Dermis microvascular lymphatic vessel endothelial cell (primary cell): ENCODE measurements around the gene SPATA24. TPM values are rescaled to one million over a fixed set of nuclear protein-coding genes. Genes with fewer than 3 reads are reported as not detected.
"Not testable (repeated sequence)": the region's sequence is repeated elsewhere in the genome, so short reads cannot be mapped to it uniquely, and the experiment has no call there.

Source experiments
- DNase-seq, 2 donors: peaks; one replicate each; pipeline versions ENCODE4 v3.0.0 to v3.0.0-alpha.2; 2010; ENCODE audit warnings: low read depth in 2 of 2
- total RNA-seq: library from RNA; depleted of rRNA; stranded (reverse); fragments of >200 nt; gene quantifications from 2 replicates; pipeline ENCODE4 v1.2.1, GENCODE V29; 2014

SPATA24 gene, protein sequence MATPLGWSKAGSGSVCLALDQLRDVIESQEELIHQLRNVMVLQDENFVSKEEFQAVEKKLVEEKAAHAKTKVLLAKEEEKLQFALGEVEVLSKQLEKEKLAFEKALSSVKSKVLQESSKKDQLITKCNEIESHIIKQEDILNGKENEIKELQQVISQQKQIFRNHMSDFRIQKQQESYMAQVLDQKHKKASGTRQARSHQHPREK
- total RNA-seq = 6.6 and 8.1 TPM in 2 replicates

DNA sequence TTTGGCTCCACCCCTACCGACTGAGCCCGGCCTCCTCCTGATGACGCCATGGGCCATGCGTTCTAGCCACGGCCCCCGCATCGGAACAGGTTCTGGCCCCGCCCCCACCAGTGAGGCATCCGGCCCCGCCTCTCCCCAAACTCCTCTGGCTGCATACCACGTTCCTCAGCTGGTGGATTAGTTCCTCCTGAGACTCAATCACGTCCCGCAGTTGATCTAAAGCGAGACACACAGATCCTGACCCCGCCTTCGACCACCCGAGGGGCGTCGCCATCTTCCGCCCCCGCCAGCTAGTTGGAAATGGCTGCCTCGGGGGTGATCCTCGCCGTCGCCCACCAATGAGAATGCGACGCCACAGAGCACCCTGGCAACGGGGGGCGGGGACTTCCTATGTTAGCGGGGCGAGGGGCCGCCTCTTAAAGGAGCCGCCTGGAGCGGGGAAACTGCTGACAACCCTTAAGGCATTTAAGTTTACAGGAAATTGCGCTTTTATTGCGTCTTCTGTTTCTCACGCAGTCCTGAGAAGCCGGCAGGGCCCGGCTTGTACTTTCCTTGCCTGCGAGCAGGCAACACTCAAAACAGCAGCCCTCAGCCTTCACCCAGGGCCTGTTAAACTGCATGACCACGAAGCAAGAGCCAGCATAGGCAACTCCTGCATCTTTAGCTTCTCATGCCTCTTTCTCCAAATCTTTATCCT is at the start of gene SPATA24:
TSS of gene SPATA24 (minus strand) at position 303 of the 697 bp plus-strand sequence. CDS start at position 274, 29 bp downstream.
- peak; percentile 79 to 97 for DNase-seq

DNA sequence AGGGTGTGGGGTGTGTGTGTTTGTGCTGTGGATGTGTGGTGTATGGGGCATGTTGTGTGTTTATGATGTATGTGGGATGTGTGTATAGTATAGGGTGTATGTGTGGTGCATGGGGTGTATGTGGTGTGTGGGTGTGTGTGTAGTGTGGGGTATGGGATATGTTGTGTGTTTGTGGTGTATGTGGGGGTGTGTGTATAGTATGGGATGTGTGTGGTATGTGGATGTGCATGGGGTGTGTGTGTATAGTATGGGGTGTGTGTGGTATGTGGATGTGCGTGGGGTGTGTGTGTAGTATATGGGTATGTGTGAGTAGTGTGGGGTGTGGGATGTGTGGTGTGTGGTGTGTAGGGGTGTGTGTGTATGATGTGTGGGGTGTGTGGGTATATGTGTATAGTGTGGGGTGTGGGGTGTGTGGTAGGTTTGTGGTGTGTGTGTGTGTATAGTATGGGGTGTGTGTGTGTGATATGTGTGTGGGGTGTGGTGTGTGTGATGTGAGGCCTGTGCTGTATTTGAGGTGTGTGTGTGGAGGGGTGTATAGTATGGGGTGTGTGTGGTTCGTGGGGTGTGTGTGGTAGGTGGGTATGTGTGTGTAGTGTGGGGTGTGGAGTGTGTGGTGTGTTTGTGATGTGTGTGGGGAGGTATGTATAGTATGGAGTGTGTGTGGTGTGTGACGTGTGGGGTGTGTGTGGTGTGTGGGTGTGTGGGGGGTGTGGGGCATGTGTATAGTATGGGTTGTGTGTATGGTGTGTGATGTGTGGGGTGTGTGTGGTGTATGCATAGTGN is 48.2 kb upstream of the SPATA24 start:
- no peak for DNase-seq

DNA sequence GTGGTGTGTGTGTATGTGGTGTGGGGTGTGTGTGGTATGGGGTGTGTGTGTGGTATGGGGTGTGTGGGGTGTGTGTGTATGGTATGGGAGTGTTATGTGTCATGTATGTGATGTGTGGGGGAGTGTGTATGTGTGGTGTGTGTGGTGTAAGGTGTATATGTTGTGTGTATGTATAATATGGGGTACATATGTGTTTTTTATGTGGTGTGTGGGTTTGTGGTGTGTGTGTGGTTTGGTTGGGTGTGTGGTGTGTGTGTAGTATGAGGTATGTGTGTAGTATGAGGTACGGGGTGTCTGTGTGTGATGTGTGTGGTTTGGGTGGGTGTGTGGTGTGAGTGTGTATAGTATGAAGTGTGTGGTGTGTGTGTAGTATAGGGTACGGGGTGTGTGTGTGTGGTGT is 47.3 kb upstream of the SPATA24 start:
- no peak for DNase-seq

DNA sequence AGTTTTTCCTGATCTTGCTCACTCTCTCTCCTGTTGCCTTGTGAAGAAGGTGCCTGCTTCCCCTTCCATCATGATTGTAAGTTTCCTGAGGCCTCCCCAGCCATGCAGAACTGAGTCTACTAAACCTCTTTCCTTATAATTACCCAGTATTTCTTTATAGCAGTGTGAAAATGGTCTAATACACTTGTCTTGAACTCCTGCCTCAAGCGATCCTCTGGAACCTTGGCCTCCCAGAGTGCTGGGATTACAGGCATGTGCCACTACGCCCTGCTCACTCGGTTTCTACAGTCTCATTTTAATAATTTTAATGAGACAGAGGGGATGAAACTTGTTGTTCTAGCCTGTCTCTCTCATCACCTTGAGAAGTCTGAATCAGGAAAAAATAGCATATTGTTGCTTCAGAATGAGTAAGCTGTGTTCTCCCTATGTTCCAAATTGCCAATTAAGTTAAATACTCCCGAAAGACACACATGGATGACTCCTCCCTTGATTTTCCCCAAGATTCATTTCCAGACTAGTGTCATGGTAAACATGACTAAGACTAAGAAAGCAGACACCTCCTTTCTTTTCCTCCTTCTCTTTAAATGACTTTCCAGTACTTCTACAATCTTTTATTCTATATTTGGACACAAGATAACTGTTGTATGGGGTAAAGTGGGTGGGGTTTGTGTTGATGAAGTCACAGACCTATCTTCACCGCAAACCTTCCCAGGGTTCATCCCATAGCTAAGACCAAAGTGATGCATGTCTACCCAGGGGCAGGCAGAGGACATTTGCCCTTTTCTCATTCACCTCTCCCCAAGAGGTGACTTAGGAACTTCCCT is 43.3 kb upstream of the SPATA24 start:
- DNase-seq = no peak

DNA sequence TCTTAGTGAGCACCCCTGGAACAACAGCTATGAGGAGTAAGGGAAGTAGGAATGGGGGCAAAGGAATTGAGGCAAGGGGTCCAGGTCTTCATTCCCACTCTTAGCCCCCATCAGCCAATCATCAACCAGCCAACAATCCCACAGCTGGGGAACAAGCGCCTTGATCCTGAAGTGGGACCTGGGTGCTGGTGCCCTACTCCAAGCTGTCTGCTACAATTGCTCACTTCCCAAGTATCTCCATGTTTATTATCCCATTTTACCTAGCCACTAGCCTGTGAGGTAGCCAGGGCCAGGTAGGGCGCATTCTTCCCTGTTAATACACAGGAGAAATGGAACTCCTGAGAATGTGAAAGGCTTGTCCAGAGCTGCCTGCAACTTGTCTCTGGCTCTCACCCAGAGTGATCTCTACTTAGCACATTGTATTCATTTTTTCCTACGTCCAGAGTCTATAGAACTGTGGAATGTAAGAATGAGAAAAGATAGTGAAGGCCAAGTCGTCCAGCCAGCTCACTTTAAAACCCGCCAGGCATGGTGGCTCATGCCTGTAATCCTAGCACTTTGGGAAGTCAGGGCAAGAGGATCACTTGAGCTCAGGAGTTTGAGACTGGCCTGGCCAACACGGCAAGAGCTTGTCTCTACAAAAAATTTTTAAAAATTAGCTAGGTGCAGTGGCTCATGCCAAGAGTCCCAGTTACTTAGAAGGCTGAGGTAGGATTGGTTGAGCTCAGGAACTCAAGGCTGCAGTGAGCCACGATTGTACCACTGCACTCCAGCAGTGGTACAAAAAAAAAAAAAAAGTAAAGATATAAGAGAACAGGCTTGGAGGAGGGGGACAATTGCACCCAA is 41.7 kb upstream of the SPATA24 start:
- DNase-seq = peak in 1 of 2 donors; percentile 48

DNA sequence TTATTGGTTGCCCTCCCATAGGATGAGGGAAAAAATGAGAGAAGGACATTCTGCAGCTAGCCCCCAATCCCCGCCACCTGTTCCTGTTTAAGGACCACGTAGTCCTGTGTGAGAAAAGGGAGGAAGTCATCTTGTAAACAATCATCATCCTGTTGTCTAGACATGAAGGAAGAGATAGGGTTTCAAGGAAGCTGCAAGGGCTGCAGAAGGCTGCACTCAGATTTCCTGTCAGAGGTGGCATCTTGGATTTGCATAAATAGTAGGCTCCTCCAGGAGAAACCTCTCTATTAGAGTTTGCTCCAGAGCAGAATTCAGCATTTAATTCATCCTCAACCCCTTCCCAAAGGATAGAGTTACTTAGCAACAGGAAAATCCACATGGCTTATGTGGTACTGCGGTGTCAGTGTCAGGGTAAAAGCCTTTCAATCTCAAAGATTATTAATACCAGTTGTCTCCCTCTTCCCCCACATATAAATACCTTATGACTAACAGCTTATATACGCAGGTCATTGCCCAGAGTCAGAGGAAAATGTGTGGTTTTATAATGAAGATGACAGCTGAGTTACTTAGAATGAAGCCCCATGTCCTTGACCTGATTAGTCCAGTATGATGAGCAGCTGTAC is 40.1 kb upstream of the SPATA24 start:
- DNase-seq = peak in 1 of 2 donors; percentile 77

DNA sequence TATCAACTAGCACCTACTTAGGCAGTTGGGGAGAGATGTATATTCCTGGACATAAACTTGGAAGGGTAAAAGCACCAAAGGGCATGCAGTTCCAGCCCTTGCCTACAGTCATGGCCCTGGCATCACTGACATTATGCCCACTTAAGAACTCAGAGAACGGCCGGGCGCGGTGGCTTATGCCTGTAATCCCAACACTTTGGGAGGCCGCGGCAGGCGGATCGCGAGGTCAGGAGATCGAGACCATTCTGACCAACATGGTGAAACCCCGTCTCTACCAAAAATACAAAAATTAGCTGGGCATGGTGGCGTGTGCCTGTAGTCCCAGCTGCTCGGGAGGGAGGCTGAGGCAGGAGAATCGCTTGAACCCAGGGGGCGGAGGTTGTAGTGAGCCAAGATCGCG is 36.5 kb upstream of the SPATA24 start:
- DNase-seq = not testable (repeated sequence)

DNA sequence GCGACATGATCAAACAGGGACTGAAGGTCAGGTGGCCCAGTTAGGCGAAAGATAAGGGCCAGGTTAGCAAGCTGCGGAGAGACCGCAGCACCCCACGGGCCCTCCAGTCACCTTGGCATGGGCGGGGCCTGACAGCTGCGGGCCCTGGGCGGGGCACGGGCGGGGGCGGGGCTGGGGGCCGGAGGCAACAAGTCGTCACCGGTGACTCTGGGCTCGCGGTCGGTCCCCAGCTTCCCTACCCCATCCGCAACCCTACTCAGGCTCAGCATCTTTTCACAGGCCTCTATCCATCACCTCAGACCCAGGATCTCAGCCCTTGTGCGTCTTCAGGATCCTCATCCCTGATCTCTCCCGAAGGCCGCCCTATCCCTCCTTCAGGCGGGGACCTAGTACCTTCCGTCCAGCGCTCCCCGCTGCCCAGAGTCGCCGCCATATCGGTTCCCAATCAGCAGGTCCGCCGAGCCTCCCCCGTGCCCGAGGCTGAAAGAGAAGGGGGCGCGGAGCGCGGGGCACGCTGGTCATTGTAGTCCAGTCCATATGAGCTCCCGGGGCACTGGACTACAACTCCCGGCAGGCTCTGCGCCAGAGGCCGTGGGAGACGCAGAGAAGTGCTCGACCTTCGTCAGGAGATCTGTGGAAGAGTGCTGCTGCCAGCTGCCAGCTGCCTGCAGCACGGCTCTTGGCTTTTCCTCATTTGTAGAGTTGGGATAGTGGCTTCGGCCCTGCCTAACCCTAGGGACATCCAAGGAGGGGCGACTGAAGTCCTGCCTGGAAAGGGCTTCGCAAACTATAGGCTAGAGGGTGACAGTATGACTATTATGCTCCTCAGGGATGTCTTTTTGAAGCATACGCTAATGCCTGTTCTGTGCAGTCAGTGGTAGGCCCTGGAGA is 35.4 kb upstream of the SPATA24 start, which contains the start of gene DNAJC18:
TSS of gene DNAJC18 (minus strand) at position 513 of the 891 bp plus-strand sequence. CDS start at position 433, 80 bp downstream.
- peak; percentile 78 to 88 for DNase-seq

DNA sequence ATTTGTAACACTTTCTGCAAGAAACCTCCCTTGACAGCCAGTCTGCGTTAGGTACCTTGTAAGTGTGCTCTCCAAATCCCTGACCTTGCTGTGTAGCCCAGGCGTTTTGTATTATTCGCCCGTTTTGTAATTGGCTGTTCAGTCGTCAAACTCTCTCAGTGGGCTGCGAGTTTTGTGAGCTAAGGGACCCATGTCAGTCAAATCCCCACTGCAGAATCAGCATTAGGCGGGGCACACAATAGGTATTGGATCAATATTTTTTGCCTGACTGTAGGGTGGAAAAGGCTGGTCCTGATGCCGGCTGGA is 34.8 kb upstream of the SPATA24 start:
- no peak for DNase-seq

DNA sequence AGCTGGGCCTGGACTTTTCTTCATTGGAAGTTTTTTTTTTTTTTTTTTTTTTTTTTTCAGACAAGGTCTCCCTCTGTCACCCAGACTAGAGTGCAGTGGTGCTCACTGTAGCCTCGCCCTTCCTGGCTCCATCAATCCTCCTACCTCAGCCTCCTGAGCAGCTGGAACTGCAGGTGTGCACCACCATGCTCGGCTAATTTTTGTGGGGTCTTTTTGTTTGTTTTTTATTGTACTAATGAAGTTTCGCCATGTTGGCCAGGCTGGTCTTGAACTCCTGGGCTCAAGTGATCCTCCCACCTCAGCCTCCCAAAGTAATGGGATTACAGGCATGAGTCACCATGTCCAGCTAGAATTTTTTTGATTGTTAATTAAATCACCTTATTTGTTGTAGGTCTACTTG is 31.8 kb upstream of the SPATA24 start:
- no peak for DNase-seq

DNA sequence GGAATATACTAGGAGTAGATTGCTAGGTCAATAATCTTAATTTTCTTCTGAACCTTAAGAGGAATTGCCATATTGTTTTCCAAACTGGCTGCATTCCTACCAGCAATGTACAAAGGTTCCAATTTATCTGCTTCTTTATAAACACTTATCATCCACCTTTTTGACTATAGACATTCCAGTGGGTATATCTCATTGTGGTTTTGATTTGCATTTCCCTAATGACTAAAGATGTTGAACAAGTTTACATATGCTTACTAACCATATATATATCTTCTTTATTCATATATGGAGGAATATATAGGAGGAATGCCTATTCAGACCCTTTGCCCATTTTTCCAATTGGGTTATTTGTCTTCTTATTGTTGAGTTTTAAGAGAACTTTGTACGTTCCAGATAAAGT is 27.8 kb upstream of the SPATA24 start:
- no peak for DNase-seq

DNA sequence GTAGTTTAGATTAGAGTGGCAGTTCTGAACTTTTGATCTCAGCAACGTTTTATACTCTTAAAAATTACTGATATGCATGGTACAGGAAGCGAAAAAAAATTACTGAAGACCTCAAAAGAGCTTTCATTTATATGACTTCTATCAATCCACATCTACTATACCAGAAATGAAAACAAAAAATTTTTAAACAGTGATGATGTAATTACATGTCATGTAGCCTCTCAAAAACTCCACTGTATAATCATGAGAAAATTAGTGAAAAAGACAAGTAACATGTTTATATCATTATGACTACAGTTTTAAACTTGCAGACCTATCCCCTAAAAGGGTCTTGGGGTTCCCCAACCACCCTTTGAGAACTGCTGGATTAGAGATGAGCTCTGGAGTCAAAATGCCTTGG is 26.1 kb upstream of the SPATA24 start:
- no peak for DNase-seq

DNA sequence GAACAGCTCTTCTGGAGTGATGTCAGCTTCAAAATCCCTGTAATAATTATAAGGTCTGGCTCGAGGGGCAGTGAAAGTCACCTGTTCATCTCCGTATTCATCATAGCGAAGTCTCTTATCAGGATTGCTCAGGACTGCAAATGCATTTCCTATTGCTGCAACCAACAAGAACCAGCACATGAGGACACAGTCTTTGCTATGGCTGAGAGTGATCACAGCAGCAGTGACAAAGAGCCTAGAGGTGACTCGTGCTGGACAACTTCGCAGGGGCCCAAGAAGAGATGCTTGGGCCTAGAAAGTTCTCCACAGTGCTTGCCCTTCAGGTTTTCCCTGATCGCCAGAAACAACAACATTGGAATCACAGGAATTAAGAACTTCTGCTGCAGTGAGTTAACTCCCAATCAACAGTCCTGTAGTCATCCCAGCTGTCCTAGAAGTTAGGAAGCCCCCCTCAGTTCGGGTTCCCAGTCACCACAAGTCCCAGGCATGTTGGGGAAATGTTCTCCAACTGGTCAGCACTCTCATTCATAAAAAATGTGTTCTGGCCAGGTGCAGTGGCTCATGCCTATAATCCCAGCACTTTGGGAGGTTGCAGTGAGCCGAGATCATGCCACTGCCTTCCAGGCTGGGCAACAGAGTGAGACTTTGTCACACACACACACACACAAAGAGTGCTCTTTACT is 22.5 kb upstream of the SPATA24 start:
- DNase-seq = no peak

DNA sequence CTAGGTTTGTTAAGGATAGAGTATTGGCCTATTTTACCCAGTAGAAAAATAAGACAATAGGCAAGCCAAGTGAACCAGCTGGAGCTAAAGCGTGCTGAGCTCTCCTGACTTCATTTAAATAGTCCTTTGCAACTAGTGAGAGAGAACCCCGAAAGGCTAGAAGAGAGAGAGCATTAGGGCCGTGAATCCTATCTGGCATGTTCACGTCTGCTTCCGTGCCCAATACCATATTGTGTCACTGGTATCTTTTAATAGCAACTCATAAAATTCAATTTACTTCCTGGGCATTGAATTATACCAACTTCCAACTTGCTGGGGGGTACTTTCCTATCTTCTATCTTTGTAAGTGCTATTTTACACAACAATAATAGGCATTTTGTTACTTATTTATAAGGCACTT is 21.6 kb upstream of the SPATA24 start:
- DNase-seq = no peak

DNA sequence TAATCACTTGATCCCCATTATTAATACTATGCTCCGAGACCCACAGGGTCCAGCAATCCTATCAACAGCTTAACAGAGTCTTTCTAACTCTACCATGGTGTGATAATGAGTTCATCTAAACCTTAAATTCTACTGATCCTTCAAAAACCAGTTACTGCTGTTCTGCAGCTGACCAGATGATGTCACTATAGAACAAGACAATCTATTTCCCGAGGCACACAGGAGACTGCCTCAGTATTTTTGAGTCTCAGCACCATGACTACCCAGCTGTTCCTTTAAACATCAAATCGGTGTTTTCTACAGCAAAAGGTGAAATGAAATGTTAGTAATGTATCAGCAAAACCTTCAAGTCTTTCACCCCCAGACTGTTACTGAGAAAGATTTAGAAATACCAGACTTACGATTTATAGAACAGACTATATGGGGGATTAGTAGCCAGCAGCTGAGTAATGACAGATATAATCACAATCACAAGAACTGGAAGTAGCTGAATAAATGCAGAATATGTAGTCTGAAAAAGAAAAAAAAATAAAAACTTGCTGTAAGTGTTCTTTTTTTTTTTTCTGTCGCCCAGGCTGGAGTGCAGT is 18.5 kb upstream of the SPATA24 start:
- DNase-seq = peak; percentile 62 to 77

DNA sequence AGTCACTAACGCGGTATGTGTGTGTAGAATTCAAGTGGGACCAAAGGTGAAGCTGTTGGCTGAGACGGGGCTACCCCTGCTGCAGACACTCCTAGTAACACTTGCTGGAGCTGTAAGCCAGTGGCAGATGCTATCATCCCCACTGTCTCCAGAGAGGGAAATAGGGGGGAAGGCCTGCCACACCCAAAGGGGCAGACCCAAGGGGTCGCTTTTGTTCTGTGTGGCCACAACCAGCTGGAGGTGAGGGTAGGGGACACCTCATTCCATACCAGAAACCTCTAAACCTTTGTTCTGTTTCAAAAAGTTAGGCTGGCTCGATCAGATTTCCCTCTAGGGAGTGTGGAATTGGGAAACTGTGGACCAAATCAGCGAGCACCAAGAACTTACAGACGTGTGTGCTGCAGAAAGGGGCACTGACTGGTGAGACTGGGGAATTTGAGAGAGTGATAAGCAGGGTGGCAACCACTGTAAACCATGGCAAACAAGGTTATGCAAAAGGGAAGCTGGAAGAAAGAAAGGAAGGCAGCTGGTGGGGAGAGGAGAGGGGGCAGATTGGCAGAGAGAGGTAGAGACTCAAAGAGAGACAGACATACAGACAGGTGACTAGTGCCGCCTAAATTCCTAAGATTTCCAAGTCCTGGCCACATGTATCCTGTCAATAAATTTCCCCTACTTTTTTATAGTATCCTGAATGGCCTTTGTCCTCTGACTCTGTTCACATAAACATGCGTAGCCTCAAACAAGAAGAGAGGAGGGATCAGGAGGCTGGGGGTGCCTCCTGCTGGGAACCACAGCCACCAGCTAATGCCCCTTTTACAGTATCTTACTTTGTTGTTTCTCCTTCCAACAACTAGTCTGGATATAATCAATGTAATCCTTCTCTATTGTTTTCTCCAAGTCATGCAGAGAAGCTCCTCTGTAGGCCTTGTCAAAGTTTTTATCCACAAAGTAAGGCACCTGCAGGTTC is 15.6 kb upstream of the SPATA24 start:
- peak in 1 of 2 donors; percentile 39 for DNase-seq

DNA sequence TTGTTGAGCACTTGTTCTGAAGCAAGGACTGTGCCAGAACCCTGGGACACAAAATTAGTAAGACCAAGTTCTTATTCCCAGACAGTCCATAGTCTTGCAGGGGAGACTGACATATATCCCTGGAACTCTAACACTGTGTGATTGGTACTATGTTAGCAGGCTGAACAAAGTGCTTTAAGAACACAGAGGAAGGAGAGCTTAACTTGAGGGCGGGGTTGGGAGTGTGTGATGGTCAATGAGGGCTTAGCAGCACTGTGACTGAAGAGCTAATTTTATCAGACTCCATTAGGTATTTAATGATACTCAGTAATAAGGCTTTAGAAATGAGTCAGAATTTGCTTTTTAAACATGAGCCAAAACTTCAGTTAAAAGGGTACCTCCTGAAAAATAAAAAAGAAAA is 14.9 kb upstream of the SPATA24 start:
- DNase-seq = peak in 1 of 2 donors; percentile 21
